ENCODE measurements around the gene NHSL2.

NHSL2 gene

DNA sequence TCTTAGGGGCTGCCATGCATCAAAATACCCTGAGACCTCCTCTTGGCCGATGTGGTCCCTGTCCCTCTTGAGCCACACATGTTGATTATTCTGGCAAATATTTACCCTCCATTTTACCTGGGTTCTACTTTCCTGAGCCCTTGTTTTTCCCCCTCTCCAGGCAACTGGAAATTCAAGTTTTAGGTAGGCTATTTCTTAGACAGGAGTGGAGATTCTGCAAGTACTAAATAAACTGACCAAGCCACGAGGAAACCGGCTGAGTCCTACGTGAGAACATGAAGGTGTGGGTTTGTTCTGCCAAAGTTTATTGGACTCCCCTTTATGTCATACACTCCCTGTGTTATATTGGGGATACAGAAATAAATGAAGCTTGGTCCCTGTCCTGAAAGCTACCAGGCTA lies 133.0 kb downstream of the NHSL2 start:
- Mint-ChIP-seq H3K36me3 (ENCODE audit: insufficient read depth) (no peaks in the 10 kb centered on the region), H3K27me3 (no peaks in the 10 kb centered on the region)
- DNase-seq (ENCODE audit: low spot score in 2 of 2) = no peak

DNA sequence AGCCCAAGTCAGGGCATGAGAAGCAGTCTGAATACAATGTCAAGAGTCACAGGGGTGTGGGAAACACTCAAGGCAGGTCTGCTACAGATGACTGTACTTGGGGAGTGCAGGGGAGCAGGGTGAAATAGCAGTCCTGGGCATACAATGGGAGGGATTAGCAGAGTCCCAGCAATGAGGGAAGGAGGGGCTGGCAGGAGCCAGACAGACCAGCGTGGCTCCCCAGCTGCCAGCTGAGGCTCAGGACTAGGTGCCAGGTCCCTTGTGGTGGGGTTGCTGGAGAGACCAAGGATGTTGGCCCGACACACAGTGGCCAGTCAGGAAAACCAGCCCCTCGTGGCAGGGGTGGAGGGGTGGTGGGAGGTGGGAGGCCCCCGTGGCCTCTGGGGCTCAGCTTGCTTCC lies 134.5 kb downstream of the NHSL2 start:
- Mint-ChIP-seq H3K27ac (ENCODE audit: low read depth) (no peak overlapping the region), H3K27me3 (no peaks in the 10 kb centered on the region), H3K36me3 (ENCODE audit: insufficient read depth) (no peaks in the 10 kb centered on the region), H3K4me3 (no peak overlapping the region), H3K9me3 (no peaks in the 10 kb centered on the region), H3K4me1 (peaks cover 37% of the 10 kb centered on the region)
- no peak for ATAC-seq (replicated peaks; ENCODE audit: extremely low read depth, poor library complexity, severe bottlenecking)
- no peak for DNase-seq (ENCODE audit: low spot score in 2 of 2)

More for the DNA sequence above, 133.0 kb downstream of the NHSL2 start:
- Mint-ChIP-seq H3K9me3 (no peaks in the 10 kb centered on the region), H3K27ac (ENCODE audit: low read depth) (no peak overlapping the region), H3K4me1 (peaks cover 27% of the 10 kb centered on the region), H3K4me3 (no peak overlapping the region)
- ATAC-seq (replicated peaks; ENCODE audit: extremely low read depth, poor library complexity, severe bottlenecking) = no peak

DNA sequence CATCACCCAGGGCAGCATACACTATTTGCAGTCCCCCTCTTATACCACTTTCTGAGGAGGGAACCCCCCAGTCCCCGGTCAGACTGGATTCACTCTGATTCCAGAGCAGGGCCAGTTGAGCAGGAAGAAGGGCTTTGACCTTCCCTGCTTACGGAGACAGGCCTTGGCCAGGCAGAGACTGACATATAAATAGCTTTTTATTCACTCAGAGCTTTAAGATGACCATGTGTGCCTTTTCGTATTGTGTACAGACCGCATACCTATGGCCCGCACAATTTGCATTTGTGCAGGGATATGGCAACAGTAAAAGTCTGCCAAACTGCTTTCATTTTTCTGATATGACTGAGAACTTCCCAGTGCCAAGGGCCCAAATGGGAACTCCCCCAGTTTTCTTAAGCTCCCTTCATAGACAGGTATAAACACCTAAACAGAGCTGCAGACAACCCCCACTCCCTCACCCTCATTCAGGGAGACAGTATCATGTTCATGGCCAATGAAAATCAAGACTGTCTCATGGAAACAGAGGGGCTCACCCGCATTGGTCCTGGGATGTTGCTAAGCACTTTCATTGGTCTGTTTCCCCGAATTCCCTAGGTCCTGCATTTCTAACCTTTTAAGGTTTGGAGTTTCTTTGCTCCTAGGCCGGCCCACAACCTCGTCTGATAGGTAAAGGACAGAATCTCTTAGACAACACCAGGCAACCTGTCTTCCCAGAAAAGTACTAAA lies 135.1 kb downstream of the NHSL2 start:
- H3K27ac Mint-ChIP-seq (ENCODE audit: low read depth) = no peak overlapping the region
- no peak overlapping the region for H3K4me3 Mint-ChIP-seq

DNA sequence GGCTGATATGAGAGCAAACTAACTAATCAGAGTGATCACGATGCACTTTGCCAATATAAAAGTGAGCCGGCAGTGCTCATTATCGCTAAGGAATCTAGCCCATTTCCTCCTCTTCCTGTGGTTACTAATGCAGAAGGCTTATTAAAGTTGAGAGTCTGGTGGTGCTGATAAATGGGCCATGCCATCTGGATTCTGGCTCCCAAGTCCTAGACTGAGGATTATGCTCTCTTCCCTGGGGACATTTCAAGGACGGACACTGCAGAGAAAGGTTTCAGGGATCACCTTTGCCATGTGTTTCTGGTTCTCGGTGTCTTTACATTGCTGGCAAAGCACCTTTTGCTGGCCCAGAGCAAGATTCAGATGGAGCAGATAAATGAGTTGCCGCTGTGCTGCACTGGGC lies 135.8 kb downstream of the NHSL2 start:
- Mint-ChIP-seq H3K36me3 (ENCODE audit: insufficient read depth) (no peaks in the 10 kb centered on the region), H3K4me3 (no peak overlapping the region), H3K27me3 (no peaks in the 10 kb centered on the region), H3K4me1 (peaks cover 39% of the 10 kb centered on the region), H3K27ac (ENCODE audit: low read depth) (no peak overlapping the region), H3K9me3 (no peaks in the 10 kb centered on the region)
- ATAC-seq (replicated peaks; ENCODE audit: extremely low read depth, poor library complexity, severe bottlenecking) (peak; percentile 28), DNase-seq (ENCODE audit: low spot score in 2 of 2) (no peak)

More for the DNA sequence above, 135.1 kb downstream of the NHSL2 start:
- DNase-seq (ENCODE audit: low spot score in 2 of 2) (no peak), ATAC-seq (replicated peaks; ENCODE audit: extremely low read depth, poor library complexity, severe bottlenecking) (no peak)
- Mint-ChIP-seq H3K27me3 (no peaks in the 10 kb centered on the region), H3K4me1 (peaks cover 37% of the 10 kb centered on the region), H3K9me3 (no peaks in the 10 kb centered on the region), H3K36me3 (ENCODE audit: insufficient read depth) (no peaks in the 10 kb centered on the region)

DNA sequence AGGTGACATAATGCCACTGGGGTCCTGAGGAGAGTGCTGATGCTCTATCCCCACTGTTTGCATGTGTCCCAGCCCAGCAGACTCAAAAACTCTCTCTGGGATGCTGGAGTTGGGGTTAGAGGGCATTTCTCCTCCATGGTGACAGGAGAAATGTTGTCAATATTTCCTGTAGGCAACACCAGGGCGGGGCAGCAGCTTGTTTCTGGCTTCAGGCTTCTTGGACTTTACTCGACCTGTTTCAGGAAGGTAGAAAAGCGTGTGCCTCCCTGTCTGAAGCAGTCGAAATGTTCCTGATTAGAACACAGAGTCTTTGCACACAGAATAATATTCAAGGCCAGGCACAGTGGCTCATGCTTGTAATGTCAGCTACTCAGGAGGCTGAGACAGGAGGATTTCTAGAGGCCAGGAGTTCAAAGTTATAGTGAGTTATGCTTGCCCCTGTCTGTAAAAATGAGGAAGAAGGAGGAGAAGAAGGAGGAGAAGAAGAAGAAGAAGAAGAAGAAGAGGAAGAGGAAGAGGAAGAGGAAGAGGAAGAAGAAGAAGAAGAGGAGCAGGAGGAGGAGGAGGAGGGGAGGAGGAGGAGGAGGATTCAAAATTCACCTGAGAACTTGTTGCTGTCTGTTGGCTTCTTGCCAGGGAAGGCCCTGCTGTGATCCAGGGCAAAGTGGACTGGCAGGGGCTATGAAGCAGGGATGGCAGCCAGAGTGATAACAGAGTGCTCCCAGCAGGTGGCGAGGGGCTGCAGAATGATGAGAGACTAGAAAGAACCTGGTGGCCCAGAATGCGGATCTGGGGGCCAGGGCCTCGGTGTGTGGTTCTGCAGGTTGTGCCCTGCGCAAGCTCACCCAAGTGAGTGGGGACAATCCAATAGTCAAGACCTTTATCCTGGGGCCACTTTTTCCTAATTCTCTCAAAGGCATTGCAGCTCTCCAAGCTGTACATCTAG lies 138.1 kb downstream of the NHSL2 start:
- H3K4me3 Mint-ChIP-seq = no peak overlapping the region
- H3K9me3 Mint-ChIP-seq = no peaks in the 10 kb centered on the region
- peak overlapping the region; percentile 88 for H3K27ac Mint-ChIP-seq (ENCODE audit: low read depth)
- H3K27me3 Mint-ChIP-seq = no peaks in the 10 kb centered on the region
- H3K4me1 Mint-ChIP-seq = peaks cover 35% of the 10 kb centered on the region
- DNase-seq (ENCODE audit: low spot score in 2 of 2) (no peak), ATAC-seq (replicated peaks; ENCODE audit: extremely low read depth, poor library complexity, severe bottlenecking) (no peak)
- H3K36me3 Mint-ChIP-seq (ENCODE audit: insufficient read depth) = no peaks in the 10 kb centered on the region

DNA sequence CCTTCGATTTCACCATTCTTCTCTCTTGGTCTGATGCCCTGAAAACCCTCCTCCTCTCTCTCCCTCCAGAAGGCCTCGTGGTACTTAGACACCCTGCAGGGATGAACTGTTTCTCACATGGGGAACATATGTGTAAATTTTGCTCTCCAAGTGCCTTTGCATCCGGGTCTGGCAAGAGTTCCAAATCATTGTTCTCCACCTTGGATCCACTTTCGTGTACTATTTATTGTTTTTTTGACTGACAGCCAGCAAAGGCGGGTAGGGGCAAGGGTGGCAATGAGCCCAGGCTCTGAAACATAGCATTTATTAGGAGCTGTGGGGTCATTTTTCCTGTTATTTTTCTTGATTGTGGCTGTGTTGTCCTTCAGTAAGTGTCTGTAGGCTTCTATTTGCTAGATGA lies 139.4 kb downstream of the NHSL2 start:
- no peaks in the 10 kb centered on the region for H3K9me3 Mint-ChIP-seq
- H3K27ac Mint-ChIP-seq (ENCODE audit: low read depth) = no peak overlapping the region
- no peaks in the 10 kb centered on the region for H3K36me3 Mint-ChIP-seq (ENCODE audit: insufficient read depth)
- no peak for DNase-seq (ENCODE audit: low spot score in 2 of 2)
- H3K4me1 Mint-ChIP-seq = peaks cover 39% of the 10 kb centered on the region
- no peak overlapping the region for H3K4me3 Mint-ChIP-seq
- peaks cover 8% of the 10 kb centered on the region for H3K27me3 Mint-ChIP-seq
- ATAC-seq (replicated peaks; ENCODE audit: extremely low read depth, poor library complexity, severe bottlenecking) = no peak

DNA sequence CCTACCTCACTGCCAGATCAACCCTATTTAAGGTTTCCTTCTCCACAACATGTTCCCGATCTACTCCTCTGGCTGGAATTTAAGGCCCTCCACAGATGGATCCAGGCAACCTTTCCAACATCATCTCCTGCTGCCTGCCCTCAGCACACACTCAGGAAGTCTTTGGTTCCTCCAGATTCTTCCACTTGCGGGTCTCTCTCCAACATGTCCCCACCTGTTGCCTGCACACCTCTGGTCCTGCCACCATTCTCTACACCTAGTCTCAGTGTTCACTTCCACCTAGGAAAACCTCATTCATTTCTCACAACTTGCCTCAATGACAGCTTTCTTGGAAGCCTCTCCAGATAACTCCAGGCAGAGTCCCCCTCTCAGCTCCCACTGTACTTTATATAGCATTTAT lies 140.9 kb downstream of the NHSL2 start:
- Mint-ChIP-seq H3K27ac (ENCODE audit: low read depth) (no peak overlapping the region), H3K9me3 (no peaks in the 10 kb centered on the region), H3K36me3 (ENCODE audit: insufficient read depth) (no peaks in the 10 kb centered on the region), H3K4me1 (peaks cover 29% of the 10 kb centered on the region), H3K4me3 (no peak overlapping the region), H3K27me3 (peaks cover 10% of the 10 kb centered on the region)
- ATAC-seq (replicated peaks; ENCODE audit: extremely low read depth, poor library complexity, severe bottlenecking) (no peak), DNase-seq (ENCODE audit: low spot score in 2 of 2) (no peak)

DNA sequence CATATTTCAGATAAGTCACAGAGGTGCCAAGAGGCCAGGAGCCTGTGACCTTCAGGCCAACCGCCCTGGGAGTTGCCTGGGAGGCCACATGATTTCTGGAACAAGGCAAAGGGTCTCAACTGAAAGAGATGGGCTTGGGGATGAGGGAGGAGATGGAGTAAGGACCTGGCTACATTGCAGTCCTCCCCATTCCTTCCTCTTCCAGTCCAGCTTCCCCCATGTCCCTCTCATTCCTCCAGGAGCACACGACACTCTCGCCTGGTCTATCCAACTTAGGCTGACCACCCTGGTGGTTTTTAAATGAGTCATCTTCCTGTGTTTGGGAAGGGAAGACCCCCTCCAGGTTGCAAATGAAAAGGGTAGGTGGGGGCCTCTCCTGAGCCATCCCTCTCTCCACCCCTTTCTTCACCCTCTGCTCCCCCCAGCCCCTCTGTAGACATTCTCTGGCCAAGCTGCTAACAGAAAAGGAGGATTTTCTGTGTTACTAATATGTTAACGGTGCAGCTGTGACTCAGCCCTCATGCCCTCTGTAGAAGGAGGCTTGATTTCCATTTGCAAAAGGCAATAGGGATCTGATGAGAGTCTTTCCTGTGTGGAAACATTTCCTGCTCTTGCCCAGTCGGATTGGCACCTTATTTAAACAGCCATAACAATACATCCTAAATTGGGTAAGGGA lies 141.9 kb downstream of the NHSL2 start:
- no peaks in the 10 kb centered on the region for H3K9me3 Mint-ChIP-seq
- ATAC-seq (replicated peaks; ENCODE audit: extremely low read depth, poor library complexity, severe bottlenecking) = no peak

DNA sequence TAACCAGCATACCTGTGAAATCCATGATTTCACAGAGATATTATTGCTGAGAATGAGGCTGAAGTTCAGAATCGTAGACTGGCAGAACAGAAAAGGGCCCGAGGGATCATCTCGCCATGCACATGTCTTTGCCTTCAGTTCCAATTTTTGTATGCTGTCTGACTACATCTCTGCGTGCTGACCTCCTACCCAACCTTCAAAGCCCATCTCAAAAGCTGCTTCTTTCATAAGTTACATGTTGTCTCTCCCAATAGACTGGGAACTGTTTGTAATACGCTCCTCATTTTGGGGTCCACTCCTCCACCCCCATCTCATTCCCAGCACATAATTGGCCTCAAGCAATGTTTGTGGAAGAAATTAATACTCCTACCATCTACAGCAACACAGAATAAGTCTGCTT lies 142.9 kb downstream of the NHSL2 start:
- Mint-ChIP-seq H3K9me3 (no peaks in the 10 kb centered on the region), H3K4me3 (no peak overlapping the region), H3K27ac (ENCODE audit: low read depth) (no peak overlapping the region), H3K36me3 (ENCODE audit: insufficient read depth) (no peaks in the 10 kb centered on the region), H3K27me3 (peaks cover 10% of the 10 kb centered on the region), H3K4me1 (peaks cover 20% of the 10 kb centered on the region)
- ATAC-seq (replicated peaks; ENCODE audit: extremely low read depth, poor library complexity, severe bottlenecking) (no peak), DNase-seq (ENCODE audit: low spot score in 2 of 2) (no peak)

More for the DNA sequence above, 141.9 kb downstream of the NHSL2 start:
- peaks cover 22% of the 10 kb centered on the region for H3K4me1 Mint-ChIP-seq
- no peak overlapping the region for H3K4me3 Mint-ChIP-seq
- H3K27me3 Mint-ChIP-seq = peaks cover 10% of the 10 kb centered on the region
- DNase-seq (ENCODE audit: low spot score in 2 of 2) = no peak
- no peaks in the 10 kb centered on the region for H3K36me3 Mint-ChIP-seq (ENCODE audit: insufficient read depth)
- no peak overlapping the region for H3K27ac Mint-ChIP-seq (ENCODE audit: low read depth)

DNA sequence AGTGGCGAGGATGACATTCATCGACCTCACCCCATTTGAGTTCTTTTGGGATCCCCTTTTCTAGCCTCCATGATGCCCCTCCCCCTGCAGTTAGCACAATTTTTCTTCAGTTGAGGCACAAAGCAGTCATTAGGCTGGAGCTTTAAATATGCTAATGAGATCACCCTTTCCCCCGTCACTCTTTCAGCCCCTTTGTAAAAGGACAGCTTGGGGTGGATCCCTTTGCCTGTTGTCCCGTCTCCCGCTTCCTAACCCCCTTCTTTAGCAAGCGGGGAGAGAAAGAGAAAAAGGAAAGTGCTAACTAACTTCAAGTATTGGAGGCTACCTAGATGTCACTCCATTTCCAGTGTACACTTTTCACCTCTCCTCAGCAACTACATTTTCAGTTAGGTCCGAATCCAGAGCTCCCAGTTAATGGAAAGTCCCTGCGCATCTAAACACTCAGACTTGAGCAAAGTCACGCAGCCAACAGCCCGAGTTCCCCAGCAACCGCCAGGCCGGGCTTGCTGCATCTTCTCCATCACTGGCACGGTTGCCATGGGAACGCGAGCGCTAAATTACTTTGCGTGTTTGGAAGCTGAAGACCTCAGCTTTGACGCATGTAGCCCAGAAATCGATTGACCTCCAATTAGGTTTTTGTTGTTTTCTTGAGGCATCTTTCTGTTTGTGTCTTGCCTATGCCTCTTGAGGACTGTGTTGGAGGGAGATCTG lies 144.3 kb downstream of the NHSL2 start:
- Mint-ChIP-seq H3K27me3 (peaks cover 10% of the 10 kb centered on the region), H3K27ac (ENCODE audit: low read depth) (peak overlapping the region; percentile 70), H3K4me1 (peaks cover 16% of the 10 kb centered on the region), H3K36me3 (ENCODE audit: insufficient read depth) (no peaks in the 10 kb centered on the region), H3K9me3 (no peaks in the 10 kb centered on the region), H3K4me3 (no peak overlapping the region)
- DNase-seq (ENCODE audit: low spot score in 2 of 2) = no peak
- no peak for ATAC-seq (replicated peaks; ENCODE audit: extremely low read depth, poor library complexity, severe bottlenecking)

DNA sequence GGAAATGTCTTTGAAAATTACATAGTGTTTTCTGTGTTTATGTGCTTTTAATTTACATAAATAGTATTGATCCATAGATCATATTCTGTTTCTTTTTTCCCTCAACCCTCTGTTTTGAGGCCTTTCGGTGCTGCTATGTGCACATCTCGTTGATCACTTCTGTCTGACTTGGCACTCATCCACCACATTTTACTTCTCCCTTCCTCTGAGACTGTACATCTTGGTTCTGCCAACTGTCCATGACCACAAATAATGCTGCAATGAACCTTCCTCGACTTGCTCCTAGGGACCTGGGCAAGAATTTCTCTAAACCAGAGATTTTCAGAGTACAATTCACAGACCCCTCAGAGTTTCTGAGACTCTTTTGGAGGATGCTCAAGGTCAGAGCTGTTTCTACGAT lies 146.7 kb downstream of the NHSL2 start:
- ATAC-seq (replicated peaks; ENCODE audit: extremely low read depth, poor library complexity, severe bottlenecking) (no peak), DNase-seq (ENCODE audit: low spot score in 2 of 2) (no peak)
- Mint-ChIP-seq H3K27ac (ENCODE audit: low read depth) (no peak overlapping the region), H3K9me3 (no peaks in the 10 kb centered on the region), H3K4me1 (peaks cover 15% of the 10 kb centered on the region), H3K36me3 (ENCODE audit: insufficient read depth) (no peaks in the 10 kb centered on the region), H3K27me3 (peaks cover 10% of the 10 kb centered on the region), H3K4me3 (no peak overlapping the region)

DNA sequence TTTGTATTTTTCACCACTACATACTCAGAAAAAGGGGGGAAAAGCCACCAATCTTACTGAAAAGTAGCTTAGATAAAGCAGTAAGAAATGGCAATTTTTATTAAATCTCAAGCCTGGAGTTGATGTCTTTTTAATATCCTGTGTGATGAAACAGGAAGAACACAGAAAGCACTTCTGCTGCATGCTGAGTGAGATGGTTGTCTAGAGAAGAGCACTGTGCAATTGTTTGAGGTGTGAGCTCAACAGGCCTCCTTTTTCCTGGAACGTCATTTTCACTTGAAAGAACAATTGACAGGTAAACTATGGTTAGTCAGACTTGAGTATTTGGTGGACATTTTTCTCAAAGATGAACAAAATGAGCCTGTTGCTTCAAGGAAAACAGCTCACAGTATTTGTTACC lies 147.2 kb downstream of the NHSL2 start:
- DNase-seq (ENCODE audit: low spot score in 2 of 2) (no peak), ATAC-seq (replicated peaks; ENCODE audit: extremely low read depth, poor library complexity, severe bottlenecking) (no peak)
- Mint-ChIP-seq H3K9me3 (no peaks in the 10 kb centered on the region), H3K27ac (ENCODE audit: low read depth) (no peak overlapping the region), H3K27me3 (peaks cover 10% of the 10 kb centered on the region), H3K4me1 (peaks cover 15% of the 10 kb centered on the region), H3K4me3 (no peak overlapping the region), H3K36me3 (ENCODE audit: insufficient read depth) (no peaks in the 10 kb centered on the region)
